Measurements from ENCODE around the gene NR5A2.

NR5A2 gene

DNA sequence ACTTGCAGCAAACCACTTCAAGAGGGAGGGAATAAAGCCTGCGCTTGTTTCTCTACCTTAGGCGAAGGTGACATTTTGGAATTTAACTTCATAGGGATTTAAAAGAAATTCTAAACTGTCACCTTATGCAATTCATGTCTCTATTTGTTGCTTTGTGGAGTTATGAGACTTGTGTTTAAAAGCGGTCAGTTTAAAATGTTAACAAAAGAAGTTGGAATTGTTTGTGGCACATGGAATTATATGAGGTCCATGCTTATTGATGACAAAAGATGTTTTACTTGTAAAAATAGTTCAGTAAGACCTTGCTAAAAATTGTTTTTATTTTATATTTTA lies 15.8 kb downstream of the NR5A2 start:
- TF ChIP-seq, protein P1, sequence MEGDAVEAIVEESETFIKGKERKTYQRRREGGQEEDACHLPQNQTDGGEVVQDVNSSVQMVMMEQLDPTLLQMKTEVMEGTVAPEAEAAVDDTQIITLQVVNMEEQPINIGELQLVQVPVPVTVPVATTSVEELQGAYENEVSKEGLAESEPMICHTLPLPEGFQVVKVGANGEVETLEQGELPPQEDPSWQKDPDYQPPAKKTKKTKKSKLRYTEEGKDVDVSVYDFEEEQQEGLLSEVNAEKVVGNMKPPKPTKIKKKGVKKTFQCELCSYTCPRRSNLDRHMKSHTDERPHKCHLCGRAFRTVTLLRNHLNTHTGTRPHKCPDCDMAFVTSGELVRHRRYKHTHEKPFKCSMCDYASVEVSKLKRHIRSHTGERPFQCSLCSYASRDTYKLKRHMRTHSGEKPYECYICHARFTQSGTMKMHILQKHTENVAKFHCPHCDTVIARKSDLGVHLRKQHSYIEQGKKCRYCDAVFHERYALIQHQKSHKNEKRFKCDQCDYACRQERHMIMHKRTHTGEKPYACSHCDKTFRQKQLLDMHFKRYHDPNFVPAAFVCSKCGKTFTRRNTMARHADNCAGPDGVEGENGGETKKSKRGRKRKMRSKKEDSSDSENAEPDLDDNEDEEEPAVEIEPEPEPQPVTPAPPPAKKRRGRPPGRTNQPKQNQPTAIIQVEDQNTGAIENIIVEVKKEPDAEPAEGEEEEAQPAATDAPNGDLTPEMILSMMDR (IDR thresholded peaks at IDR 0.05; ENCODE audit: control insufficient read depth, extremely low read depth, insufficient read depth): no peak
- DNase-seq (ENCODE audit: low read depth): no peak
- H3K4me3 ChIP-seq (ENCODE audit: low read depth, low read length): no peak overlapping the region

DNA sequence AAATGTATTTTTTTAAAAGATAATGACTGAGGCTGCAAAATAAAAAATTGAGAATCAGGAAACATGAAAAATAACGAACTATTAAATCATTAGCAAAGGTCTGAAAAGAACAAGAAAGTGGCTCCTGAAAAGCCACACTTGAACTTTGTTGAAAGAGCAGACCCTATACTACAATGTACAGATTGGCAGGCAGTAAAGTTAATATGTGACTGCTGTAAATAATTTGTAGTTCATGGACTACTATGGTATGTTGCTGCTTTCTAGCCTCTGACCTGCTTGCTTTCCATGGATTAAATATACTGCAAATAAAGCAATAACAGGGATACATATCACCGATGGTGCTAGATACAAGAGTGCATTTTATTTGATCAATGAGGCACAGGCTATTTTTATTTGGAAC lies 18.6 kb downstream of the NR5A2 start:
- no peak for DNase-seq (ENCODE audit: low read depth)
- TF ChIP-seq, protein P1 (IDR thresholded peaks at IDR 0.05; ENCODE audit: control insufficient read depth, extremely low read depth, insufficient read depth): no peak

GRCh38 chr1:200048244-200048643 lies 20.7 kb downstream of the NR5A2 start:
- no peak overlapping the region for H3K4me3 ChIP-seq (ENCODE audit: low read depth, low read length)
- TF ChIP-seq, protein P1 (IDR thresholded peaks at IDR 0.05; ENCODE audit: control insufficient read depth, extremely low read depth, insufficient read depth): no peak

More for the DNA sequence above, 18.6 kb downstream of the NR5A2 start:
- no peak overlapping the region for H3K4me3 ChIP-seq (ENCODE audit: low read depth, low read length)

DNA sequence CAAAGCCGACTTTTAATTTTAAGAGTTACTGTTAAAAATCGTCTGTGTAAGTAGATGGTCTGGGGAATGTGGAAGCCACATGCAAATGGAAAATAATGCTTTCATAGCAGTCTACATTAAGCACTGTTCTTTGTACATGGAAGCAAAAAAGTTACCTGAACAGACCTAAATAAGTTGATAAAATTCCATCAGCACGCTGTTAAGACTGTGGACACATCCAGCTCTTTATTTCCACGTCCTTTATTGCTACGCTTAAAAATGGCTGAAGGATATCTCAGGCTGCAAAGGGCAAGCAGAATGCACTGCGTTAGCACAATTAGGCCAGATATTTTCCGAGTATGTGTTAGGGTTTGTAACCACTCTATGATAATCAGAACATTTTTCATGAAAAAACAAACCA lies 22.3 kb downstream of the NR5A2 start:
- TF ChIP-seq, protein P1 (IDR thresholded peaks at IDR 0.05; ENCODE audit: control insufficient read depth, extremely low read depth, insufficient read depth): no peak
- H3K4me3 ChIP-seq (ENCODE audit: low read depth, low read length): no peak overlapping the region
- no peak for DNase-seq (ENCODE audit: low read depth)

More at GRCh38 chr1:200048244-200048643, 20.7 kb downstream of the NR5A2 start:
- DNase-seq (ENCODE audit: low read depth): no peak

- H3K4me3 ChIP-seq (ENCODE audit: low read depth, low read length): no peak overlapping the region
- no peak for DNase-seq (ENCODE audit: low read depth)
- TF ChIP-seq, protein P1 (IDR thresholded peaks at IDR 0.05; ENCODE audit: control insufficient read depth, extremely low read depth, insufficient read depth): no peak
Measured at GRCh38 chr1:200051620-200052019, 24.1 kb downstream of the NR5A2 start.

GRCh38 chr1:200053091-200053490 lies 25.6 kb downstream of the NR5A2 start:
- H3K4me3 ChIP-seq (ENCODE audit: low read depth, low read length): no peak overlapping the region
- DNase-seq (ENCODE audit: low read depth): no peak
- TF ChIP-seq, protein P1 (IDR thresholded peaks at IDR 0.05; ENCODE audit: control insufficient read depth, extremely low read depth, insufficient read depth): no peak

DNA sequence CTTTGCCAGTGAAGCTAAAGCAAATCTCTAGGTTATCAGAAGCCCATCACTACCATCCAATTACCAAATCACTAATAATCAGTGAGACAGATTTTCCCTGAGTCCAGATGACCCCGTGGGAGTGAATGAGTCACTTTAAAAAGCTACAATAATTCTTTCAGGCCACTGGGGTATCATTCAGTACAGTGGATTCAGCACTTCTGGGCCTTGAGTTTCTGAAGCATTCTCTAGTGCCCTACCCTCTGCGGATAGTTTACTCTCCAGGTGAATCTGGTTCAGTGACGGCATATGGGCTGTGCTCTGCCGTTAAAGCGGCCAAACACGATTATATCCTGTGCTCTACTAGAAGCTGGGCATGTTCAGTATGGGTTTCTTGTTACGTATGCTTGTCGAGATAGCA lies 26.1 kb downstream of the NR5A2 start:
- no peak for DNase-seq (ENCODE audit: low read depth)
- TF ChIP-seq, protein P1 (IDR thresholded peaks at IDR 0.05; ENCODE audit: control insufficient read depth, extremely low read depth, insufficient read depth): no peak
- no peak overlapping the region for H3K4me3 ChIP-seq (ENCODE audit: low read depth, low read length)
